H9 (cell line): ENCODE data around the gene PPP2R5E. TPM values are rescaled to one million over a fixed set of nuclear protein-coding genes. Genes with fewer than 3 reads are reported as not detected.

Experiments
- DNase-seq: peaks from one replicate; pipeline ENCODE4 v3.0.0-alpha.2; 2017
- H2AFZ ChIP-seq: one replicate; pipeline ENCODE4 v1.6.1; 2013; ENCODE audit warnings: mild to moderate bottlenecking, low read length, control low read depth, moderate library complexity
- H2AK5ac ChIP-seq: 2 replicates; pipeline ENCODE4 v1.6.1; 2013; ENCODE audit warnings: low read length, control low read depth, mixed read lengths; ENCODE audit not compliant: insufficient read length
- H2BK120ac ChIP-seq: one replicate; pipeline ENCODE4 v1.6.1; 2013; ENCODE audit warnings: low read depth, mild to moderate bottlenecking, low read length, control low read depth, inconsistent platforms; ENCODE audit not compliant: poor library complexity, severe bottlenecking
- H2BK12ac ChIP-seq: 2 replicates; pipeline ENCODE4 v1.6.1; 2013; ENCODE audit warnings: low read length, control low read depth, mixed read lengths, low read depth; ENCODE audit not compliant: insufficient read length
- H2BK15ac ChIP-seq: 2 replicates; pipeline ENCODE4 v1.6.1; 2013; ENCODE audit warnings: low read depth, low read length, control low read depth
- H2BK20ac ChIP-seq: one replicate; pipeline ENCODE4 v1.6.1; 2013; ENCODE audit warnings: low read depth, mild to moderate bottlenecking, low read length, control low read depth, inconsistent platforms; ENCODE audit not compliant: poor library complexity, severe bottlenecking
- H2BK5ac ChIP-seq: 2 replicates; pipeline ENCODE4 v1.6.1; 2013; ENCODE audit warnings: low read length, control low read depth, mixed read lengths; ENCODE audit not compliant: insufficient read length
- H3K14ac ChIP-seq: 2 replicates; pipeline ENCODE4 v1.6.1; 2013; ENCODE audit warnings: low read length, control low read depth; ENCODE audit not compliant: insufficient read depth
- H3K18ac ChIP-seq: 2 replicates; pipeline ENCODE4 v1.6.1; 2013; ENCODE audit warnings: low read depth, mild to moderate bottlenecking, mixed read lengths, low read length, control low read depth; ENCODE audit not compliant: insufficient read length
- H3K23ac ChIP-seq: 2 replicates; pipeline ENCODE4 v1.6.1; 2013; ENCODE audit warnings: low read length, control low read depth, mixed read lengths, low read depth; ENCODE audit not compliant: insufficient read length
- H3K23me2 ChIP-seq: 2 replicates; pipeline ENCODE4 v1.6.1; 2013; ENCODE audit warnings: low read depth, mild to moderate bottlenecking, mixed read lengths, low read length, control low read depth; ENCODE audit not compliant: insufficient read length, poor library complexity, severe bottlenecking
- H3K27ac ChIP-seq: 2 replicates; pipeline ENCODE4 v1.5.1; 2013; ENCODE audit warnings: low read length, control low read depth, mixed read lengths, low read depth; ENCODE audit not compliant: insufficient read length
- H3K27me3 ChIP-seq: 2 replicates; pipeline ENCODE4 v1.6.1; 2013; ENCODE audit warnings: low read length, control low read depth, inconsistent platforms; ENCODE audit not compliant: insufficient read depth
- H3K4ac ChIP-seq: 2 replicates; pipeline ENCODE4 v1.6.1; 2013; ENCODE audit warnings: low read depth, mild to moderate bottlenecking, control low read depth, inconsistent platforms, low read length, moderate library complexity
- H3K4me1 ChIP-seq: 2 replicates; pipeline ENCODE4 v1.6.1; 2013; ENCODE audit warnings: low read length, control low read depth, inconsistent platforms; ENCODE audit not compliant: insufficient read depth
- H3K4me2 ChIP-seq: 2 replicates; pipeline ENCODE4 v1.6.1; 2013; ENCODE audit warnings: low read length, control low read depth, mixed read lengths; ENCODE audit not compliant: insufficient read length, insufficient read depth
- H3K56ac ChIP-seq: 2 replicates; pipeline ENCODE4 v1.6.1; 2013; ENCODE audit warnings: low read depth, mild to moderate bottlenecking, mixed read lengths, low read length, control low read depth; ENCODE audit not compliant: insufficient read length
- H3K79me1 ChIP-seq: 2 replicates; pipeline ENCODE4 v1.6.1; 2013; ENCODE audit warnings: low read depth, mild to moderate bottlenecking, moderate library complexity, low read length, control low read depth, inconsistent platforms; ENCODE audit not compliant: insufficient read depth, poor library complexity, severe bottlenecking
- H3K79me2 ChIP-seq: 2 replicates; pipeline ENCODE4 v1.6.1; 2013; ENCODE audit warnings: low read length, control low read depth, inconsistent platforms; ENCODE audit not compliant: insufficient read depth
- H3K9ac ChIP-seq: 2 replicates; pipeline ENCODE4 v1.6.1; 2013; ENCODE audit warnings: low read length, control low read depth, mixed read lengths; ENCODE audit not compliant: insufficient read length; ENCODE audit errors: extremely low read depth
- H3K9me3 ChIP-seq: one replicate; pipeline ENCODE4 v1.6.1; 2013; ENCODE audit warnings: low read depth, low read length, inconsistent platforms; ENCODE audit not compliant: control insufficient read depth
- H3T11ph ChIP-seq: one replicate; pipeline ENCODE4 v1.6.1; 2013; ENCODE audit warnings: mild to moderate bottlenecking, low read length, control low read depth, inconsistent platforms
- H4K20me1 ChIP-seq: one replicate; pipeline ENCODE4 v1.6.1; 2013; ENCODE audit not compliant: control insufficient read depth, insufficient read length, insufficient read depth
- H4K5ac ChIP-seq: 2 replicates; pipeline ENCODE4 v1.6.1; 2013; ENCODE audit warnings: low read depth, mild to moderate bottlenecking, mixed read lengths, low read length, control low read depth; ENCODE audit not compliant: insufficient read length
- H4K8ac ChIP-seq: replicated peaks from 2 replicates; pipeline ENCODE4 v1.6.1; 2013; ENCODE audit warnings: low read length, control low read depth, mixed read lengths, low read depth; ENCODE audit not compliant: insufficient read length
- H4K91ac ChIP-seq: 2 replicates; pipeline ENCODE4 v1.6.1; 2013; ENCODE audit warnings: low read depth, mild to moderate bottlenecking, moderate library complexity, mixed read lengths, low read length, control low read depth; ENCODE audit not compliant: insufficient read length
- H3K27ac Mint-ChIP-seq, 3 experiments: 2 replicates in 2 of 3; 3 replicates in 1 of 3; pipeline ENCODE4 v1.8.0; 2020 to 2021; ENCODE audit warnings: mixed read lengths in 3 of 3, mild to moderate bottlenecking in 1 of 3, moderate library complexity in 1 of 3
- H3K27me3 Mint-ChIP-seq: 2 replicates; pipeline ENCODE4 v1.8.0; 2021; ENCODE audit warnings: low read depth, mild to moderate bottlenecking, moderate library complexity, mixed read lengths
- H3K36me3 Mint-ChIP-seq, 3 experiments: 2 replicates in 2 of 3; 3 replicates in 1 of 3; pipeline ENCODE4 v1.8.0; 2020 to 2021; ENCODE audit warnings: low read depth in 3 of 3, mixed read lengths in 3 of 3; ENCODE audit not compliant: insufficient read depth in 1 of 3
- H3K4me1 Mint-ChIP-seq, 2 experiments: 2 replicates each; pipeline ENCODE4 v1.8.0; 2020; ENCODE audit warnings: mixed read lengths in 2 of 2
- H3K4me3 Mint-ChIP-seq, 2 experiments: 2 replicates in 1 of 2; 3 replicates in 1 of 2; pipeline ENCODE4 v1.8.0; 2020 to 2021; ENCODE audit warnings: mild to moderate bottlenecking in 2 of 2, mixed read lengths in 2 of 2, moderate library complexity in 1 of 2
- H3K9me3 Mint-ChIP-seq, 2 experiments: 2 replicates in 1 of 2; 3 replicates in 1 of 2; pipeline ENCODE4 v1.8.0; 2020; ENCODE audit warnings: mild to moderate bottlenecking in 2 of 2, mixed read lengths in 2 of 2, moderate library complexity in 1 of 2
- WGBS: extraction: QIAGEN DNeasy Blood & Tissue Kit; methylation state at CpG from one replicate; pipeline ENCODE4 v1.1.7; 2013; ENCODE audit warnings: missing lambda C conversion rate, low lambda C conversion rate, mixed read lengths; ENCODE audit not compliant: insufficient read length; ENCODE audit errors: extremely low coverage; 5-methylcytosine and 5-hydroxymethylcytosine counted together
- total RNA-seq: library from RNA; stranded (reverse); gene quantifications from 2 replicates; pipeline ENCODE4 v1.2.1, GENCODE V29; 2021
- TF ChIP-seq, protein P1 (sequence below): fragments of 200-600 bp; sonication (generic); conservative IDR thresholded peaks from 3 replicates; pipeline ENCODE4 v1.8.0; 2021; ENCODE audit warnings: antibody characterized with exemption, mild to moderate bottlenecking

PPP2R5E gene
- total RNA-seq, 1 experiment from 2014 or later: 65.8 TPM

DNA sequence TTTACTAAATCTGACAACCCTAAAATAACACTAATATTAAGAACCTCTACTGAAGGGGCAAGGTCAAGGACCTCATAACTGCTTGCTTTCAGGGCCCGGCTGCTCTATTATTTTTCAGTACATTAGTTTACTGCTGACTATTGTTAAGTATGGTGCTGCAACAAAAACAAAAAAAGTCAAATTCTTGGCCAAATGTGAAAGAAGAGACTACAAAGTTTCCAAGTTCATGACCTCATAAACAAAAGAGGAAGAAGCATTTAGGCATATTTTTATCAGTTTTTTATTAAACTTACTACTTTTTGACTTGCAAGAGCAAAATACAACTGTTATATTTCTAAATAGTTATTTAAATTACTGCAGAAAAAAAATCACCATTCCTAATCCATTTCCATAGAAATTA lies 114.7 kb downstream of the PPP2R5E start:
- no peak for DNase-seq
- Histone ChIP-seq H3K4ac (no peak overlapping the region), H2BK120ac (no peak overlapping the region), H4K5ac (no peak overlapping the region), H3K4me2 (no peak overlapping the region), H3K9ac (no peak overlapping the region), H3T11ph (no peak overlapping the region), H4K8ac (no peak overlapping the region), H3K27me3 (no peaks in the 10 kb centered on the region), H3K4me1 (no peaks in the 10 kb centered on the region; the same call in 1 of the 2 replicates), H4K91ac (no peak overlapping the region), H3K23me2 (no peaks in the 10 kb centered on the region), H2BK15ac (no peak overlapping the region), H3K9me3 (no peaks in the 10 kb centered on the region), H3K79me1 (peaks cover 3% of the 10 kb centered on the region), H2BK5ac (no peak overlapping the region), H2BK12ac (no peak overlapping the region), H3K56ac (no peak overlapping the region), H2BK20ac (no peak overlapping the region), H4K20me1 (no peaks in the 10 kb centered on the region), H2AK5ac (no peak overlapping the region), H3K27ac (no peak overlapping the region), H3K18ac (no peak overlapping the region), H3K23ac (no peak overlapping the region), H3K79me2 (0 out of 2 replicates have a peak, but pooled peaks cover 1% of the 10 kb centered on the region), H3K14ac (no peak overlapping the region), H2AFZ (no peak overlapping the region)
- H3K4me1 Mint-ChIP-seq: peaks cover 10 to 18% of the 10 kb centered on the region in 2 experiments
- no peak overlapping the region for H3K4me3 Mint-ChIP-seq
- no peaks in the 10 kb centered on the region for H3K36me3 Mint-ChIP-seq
- no peaks in the 10 kb centered on the region for H3K9me3 Mint-ChIP-seq
- WGBS: no CpG with 5 or more reads among the region's 1 CpG
- TF ChIP-seq, protein P1, sequence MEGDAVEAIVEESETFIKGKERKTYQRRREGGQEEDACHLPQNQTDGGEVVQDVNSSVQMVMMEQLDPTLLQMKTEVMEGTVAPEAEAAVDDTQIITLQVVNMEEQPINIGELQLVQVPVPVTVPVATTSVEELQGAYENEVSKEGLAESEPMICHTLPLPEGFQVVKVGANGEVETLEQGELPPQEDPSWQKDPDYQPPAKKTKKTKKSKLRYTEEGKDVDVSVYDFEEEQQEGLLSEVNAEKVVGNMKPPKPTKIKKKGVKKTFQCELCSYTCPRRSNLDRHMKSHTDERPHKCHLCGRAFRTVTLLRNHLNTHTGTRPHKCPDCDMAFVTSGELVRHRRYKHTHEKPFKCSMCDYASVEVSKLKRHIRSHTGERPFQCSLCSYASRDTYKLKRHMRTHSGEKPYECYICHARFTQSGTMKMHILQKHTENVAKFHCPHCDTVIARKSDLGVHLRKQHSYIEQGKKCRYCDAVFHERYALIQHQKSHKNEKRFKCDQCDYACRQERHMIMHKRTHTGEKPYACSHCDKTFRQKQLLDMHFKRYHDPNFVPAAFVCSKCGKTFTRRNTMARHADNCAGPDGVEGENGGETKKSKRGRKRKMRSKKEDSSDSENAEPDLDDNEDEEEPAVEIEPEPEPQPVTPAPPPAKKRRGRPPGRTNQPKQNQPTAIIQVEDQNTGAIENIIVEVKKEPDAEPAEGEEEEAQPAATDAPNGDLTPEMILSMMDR: no peak
- no peaks in the 10 kb centered on the region for H3K27me3 Mint-ChIP-seq
- no peak overlapping the region for H3K27ac Mint-ChIP-seq
